Psoas muscle (tissue), 8 donors: Measurements from ENCODE around the gene VPS45. TPM values are rescaled to one million over a fixed set of nuclear protein-coding genes. Genes with fewer than 3 reads are reported as not detected.

ENCODE experiments used
- ATAC-seq, 4 donors: fragments of 200-7000 bp; cut with Tn5 transposase; one replicate each; pipeline ENCODE4 v1.9.1; 2020; ENCODE audit warnings: moderate library complexity in 3 of 4, mild to moderate bottlenecking in 2 of 4
- DNase-seq, 2 donors: peaks; one replicate each; pipeline ENCODE4 v3.0.0-alpha.2; 2020
- H3K27ac ChIP-seq: fragments of 200-600 bp; one replicate; pipeline ENCODE4 v1.8.0; 2022
- H3K27me3 ChIP-seq, 3 donors: fragments of 200-600 bp in 1 of 3; one replicate each; pipeline versions ENCODE4 v1.6.1 to v1.8.0; 2013 to 2022; ENCODE audit warnings: low read length in 2 of 3, mild to moderate bottlenecking in 2 of 3, moderate library complexity in 1 of 3; ENCODE audit not compliant: insufficient read depth in 3 of 3
- H3K36me3 ChIP-seq, 2 donors: fragments of 200-600 bp in 1 of 2; one replicate each; pipeline versions ENCODE4 v1.6.1 to v1.8.0; 2013 to 2022; ENCODE audit warnings: low read depth in 1 of 2, mild to moderate bottlenecking in 1 of 2, moderate library complexity in 1 of 2; ENCODE audit not compliant: insufficient read depth in 1 of 2
- H3K4me1 ChIP-seq: fragments of 200-600 bp; one replicate; pipeline ENCODE4 v1.8.0; 2022
- H3K4me3 ChIP-seq: fragments of 200-600 bp; one replicate; pipeline ENCODE4 v1.8.0; 2022; ENCODE audit warnings: mild to moderate bottlenecking
- H3K9me3 ChIP-seq: fragments of 200-600 bp; one replicate; pipeline ENCODE4 v1.8.0; 2022
- WGBS, 3 donors: extraction: QIAGEN DNeasy Blood & Tissue Kit; methylation state at CpG; one replicate each; pipeline versions ENCODE4 v1.1.6 to v1.1.7; 2013; 5-methylcytosine and 5-hydroxymethylcytosine counted together
- intact Hi-C, 2 donors: fragments of 100-400 bp; cut with DNase I; formaldehyde crosslinking; loops; one replicate each; pipeline versions ENCODE4 v1.11.0 to v1.14.2; 2022
- polyA plus RNA-seq, 3 donors: library from polyadenylated mRNA; stranded (reverse); fragments of 200-250 nt; gene quantifications; one replicate each; pipeline ENCODE4 v1.2.3, GENCODE V29; 2013
- total RNA-seq, 4 donors: library from RNA; stranded (reverse); fragmentation: NEBNext Ultra II Directional in 2 of 4; extraction: Animal tissue kit (Norgen Biotek cat#: 25700) in 2 of 4; gene quantifications; one replicate each; pipeline versions ENCODE4 v1.2.1 to v1.2.4, GENCODE V29; 2021 to 2023
- TF ChIP-seq, protein P1 (sequence below): fragments of 200-600 bp; IDR thresholded peaks from one replicate; pipeline ENCODE4 v1.8.0; 2022; ENCODE audit warnings: antibody characterized with exemption
- donor health status: healthy with polysubstance abuse.
- donor health status: DM: no; HTN: no; CAD: no; lungs with moderate emphysema.
- donor health status: Bipolar disorder and iron deficiency.
- donor health status: healthy.
- donor health status: DM: yes; HTN: yes; CAD: no.
- donor health status: DM: no; HTN: no; CAD: no.
- donor health status: DM: no; HTN: no; CAD: no.
- donor health status: DM: yes; HTN: yes; CAD: no.

Gene VPS45
- total and polyA plus RNA-seq, 7 donors, result 13.0 to 36.0 (median 19.1) TPM

DNA sequence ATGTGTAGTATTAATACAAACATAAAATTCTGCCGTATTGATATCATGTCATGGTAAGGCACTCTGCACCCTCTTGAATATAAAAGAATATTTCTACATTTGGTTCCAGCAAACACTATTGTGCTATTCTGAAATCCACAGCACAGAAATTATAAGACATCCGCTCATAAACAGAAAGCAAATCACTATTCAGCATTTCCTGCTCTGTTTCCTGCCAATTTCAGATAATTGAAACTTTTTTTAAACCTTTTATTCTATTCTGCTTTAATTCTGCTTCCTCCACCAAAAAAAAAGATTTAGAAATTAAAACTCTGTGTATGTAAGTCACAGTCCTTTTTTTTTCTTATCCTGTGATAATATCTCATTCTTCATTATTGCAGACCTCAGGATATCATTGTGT lies 42.5 kb downstream of the VPS45 start:
- Histone ChIP-seq H3K9me3 (peaks cover 10% of the 10 kb centered on the region), H3K4me3 (no peak overlapping the region), H3K27me3 (no peaks in the 10 kb centered on the region), H3K27ac (no peak overlapping the region), H3K36me3 (peaks cover 0 to 34% of the 10 kb centered on the region in 2 donors), H3K4me1 (no peaks in the 10 kb centered on the region)
- DNase-seq, result no peak
- TF ChIP-seq, protein P1, sequence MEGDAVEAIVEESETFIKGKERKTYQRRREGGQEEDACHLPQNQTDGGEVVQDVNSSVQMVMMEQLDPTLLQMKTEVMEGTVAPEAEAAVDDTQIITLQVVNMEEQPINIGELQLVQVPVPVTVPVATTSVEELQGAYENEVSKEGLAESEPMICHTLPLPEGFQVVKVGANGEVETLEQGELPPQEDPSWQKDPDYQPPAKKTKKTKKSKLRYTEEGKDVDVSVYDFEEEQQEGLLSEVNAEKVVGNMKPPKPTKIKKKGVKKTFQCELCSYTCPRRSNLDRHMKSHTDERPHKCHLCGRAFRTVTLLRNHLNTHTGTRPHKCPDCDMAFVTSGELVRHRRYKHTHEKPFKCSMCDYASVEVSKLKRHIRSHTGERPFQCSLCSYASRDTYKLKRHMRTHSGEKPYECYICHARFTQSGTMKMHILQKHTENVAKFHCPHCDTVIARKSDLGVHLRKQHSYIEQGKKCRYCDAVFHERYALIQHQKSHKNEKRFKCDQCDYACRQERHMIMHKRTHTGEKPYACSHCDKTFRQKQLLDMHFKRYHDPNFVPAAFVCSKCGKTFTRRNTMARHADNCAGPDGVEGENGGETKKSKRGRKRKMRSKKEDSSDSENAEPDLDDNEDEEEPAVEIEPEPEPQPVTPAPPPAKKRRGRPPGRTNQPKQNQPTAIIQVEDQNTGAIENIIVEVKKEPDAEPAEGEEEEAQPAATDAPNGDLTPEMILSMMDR, result no peak
- 73 to 83% (median 79%) methylated on average over 2 of the region's 2 CpGs for WGBS, 3 donors
- ATAC-seq, result no peak
- intact Hi-C loops, result no loop called here

DNA sequence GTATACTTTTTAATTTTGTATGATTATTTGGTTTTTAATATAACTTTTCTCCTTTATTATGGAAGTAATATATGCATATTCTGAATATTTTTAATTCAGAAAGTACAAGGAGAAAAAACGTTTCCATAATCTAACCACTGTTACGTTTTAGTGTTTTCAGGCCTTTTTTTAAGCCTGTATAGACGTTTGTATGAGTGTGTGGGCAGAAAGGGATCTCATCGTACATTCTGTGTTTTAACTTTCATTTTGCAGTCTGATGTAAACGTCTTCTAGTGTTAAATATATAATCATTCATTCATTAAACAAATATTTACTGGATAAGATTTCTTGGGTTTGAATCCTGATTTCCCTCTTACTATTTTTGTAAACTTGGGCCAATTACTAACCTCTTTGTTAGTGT lies 44.1 kb downstream of the VPS45 start:
- Histone ChIP-seq H3K27ac (no peak overlapping the region), H3K4me1 (no peaks in the 10 kb centered on the region), H3K9me3 (peaks cover 8% of the 10 kb centered on the region), H3K4me3 (no peak overlapping the region), H3K27me3 (no peaks in the 10 kb centered on the region), H3K36me3 (peaks cover 0 to 34% of the 10 kb centered on the region in 2 donors)
- intact Hi-C loops, result no loop called here
- ATAC-seq (no peak), DNase-seq (no peak)
- WGBS, 3 donors, result 76 to 84% (median 81%) methylated on average over 5 of the region's 5 CpGs
- TF ChIP-seq, protein P1, result no peak

DNA sequence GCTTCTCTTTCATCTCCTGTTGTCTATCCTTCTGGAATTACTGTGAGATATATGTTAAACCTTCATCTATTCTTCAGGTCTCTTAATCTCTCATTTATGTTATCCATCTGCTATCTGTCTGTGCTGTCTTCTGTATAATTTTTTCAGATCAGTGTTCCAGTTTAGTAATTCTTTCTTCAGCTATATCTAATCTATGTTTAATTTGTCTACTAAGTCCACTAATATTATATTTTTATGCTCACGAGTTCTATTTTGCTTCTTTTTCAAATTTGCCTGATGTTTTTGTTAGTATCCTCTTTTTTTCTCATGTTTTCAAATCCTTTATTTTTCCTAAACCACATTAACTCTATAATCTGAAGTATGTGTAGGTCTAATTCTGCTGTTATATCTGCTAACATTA lies 47.5 kb downstream of the VPS45 start:
- ATAC-seq (no peak), DNase-seq (no peak)
- Histone ChIP-seq H3K27me3 (no peaks in the 10 kb centered on the region), H3K4me3 (no peak overlapping the region), H3K36me3 (peaks cover 0 to 34% of the 10 kb centered on the region in 2 donors), H3K4me1 (no peaks in the 10 kb centered on the region), H3K27ac (no peak overlapping the region), H3K9me3 (peaks cover 8% of the 10 kb centered on the region)
- TF ChIP-seq, protein P1, result no peak
- WGBS, 3 donors, result 98 to 100% (median 100%) methylated on average over 1 of the region's 1 CpG
- intact Hi-C loops, result no loop called here

DNA sequence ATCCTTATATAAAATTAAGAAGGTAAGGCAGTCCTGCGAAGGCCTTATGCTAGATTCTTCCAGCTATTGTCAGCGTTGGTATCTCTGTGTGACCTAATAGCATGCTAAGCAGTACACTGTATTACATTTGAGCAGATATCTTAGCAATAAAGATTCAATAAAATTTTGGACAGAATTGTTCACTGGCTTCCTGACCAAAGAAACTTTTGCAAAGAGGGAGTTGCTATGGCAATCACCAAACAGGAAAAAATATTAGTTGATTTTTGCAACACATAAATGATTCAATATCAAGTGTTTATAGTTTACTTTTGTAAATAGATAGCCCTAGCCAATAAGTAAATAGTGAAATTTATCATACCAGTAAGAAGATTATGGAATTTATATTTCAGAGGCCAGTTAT lies 51.1 kb downstream of the VPS45 start:
- 74 to 80% (median 79%) methylated on average over 2 of the region's 2 CpGs for WGBS, 3 donors
- H3K4me3 ChIP-seq, result no peak overlapping the region
- TF ChIP-seq, protein P1, result no peak
- H3K36me3 ChIP-seq, result peaks cover 0 to 21% of the 10 kb centered on the region in 2 donors
- ATAC-seq (no peak), DNase-seq (no peak)
- intact Hi-C loops, result no loop called here
- H3K27ac ChIP-seq, result no peak overlapping the region
- H3K9me3 ChIP-seq, result peaks cover 8% of the 10 kb centered on the region
- no peaks in the 10 kb centered on the region for H3K27me3 ChIP-seq
- H3K4me1 ChIP-seq, result no peaks in the 10 kb centered on the region

DNA sequence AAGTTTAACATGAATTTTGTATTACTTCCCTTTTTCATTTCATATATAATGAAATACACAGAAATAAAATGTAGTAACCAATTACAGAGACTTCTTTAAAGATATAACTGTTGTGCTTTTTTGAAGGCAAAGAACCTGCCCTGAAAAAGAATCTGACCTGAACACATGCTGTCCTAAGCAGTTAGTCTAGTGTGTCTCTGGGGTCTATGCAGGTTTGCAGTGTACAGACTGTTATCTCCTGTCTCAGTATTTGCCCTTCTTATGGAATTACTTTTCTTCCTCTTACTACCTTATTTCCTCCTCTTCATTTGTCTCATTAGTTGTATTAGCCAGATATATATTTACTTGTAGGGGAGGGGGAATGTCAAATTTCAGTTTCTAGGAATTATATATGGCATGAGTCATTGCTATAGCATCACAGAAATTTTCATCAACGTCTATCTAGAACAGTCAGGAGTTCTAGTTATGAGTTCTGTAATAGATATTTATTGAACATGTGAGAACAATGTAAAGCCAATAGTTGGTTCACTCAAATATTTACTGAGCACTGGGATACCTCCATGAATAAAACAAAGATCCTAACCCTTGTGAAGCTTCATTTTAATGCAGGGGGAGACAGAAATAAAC lies 53.8 kb downstream of the VPS45 start:
- 39 to 54% (median 40%) methylated on average over 1 of the region's 1 CpG for WGBS, 3 donors

More for the DNA sequence above, 53.8 kb downstream of the VPS45 start:
- ATAC-seq, result no peak
- Histone ChIP-seq H3K36me3 (peaks cover 0 to 15% of the 10 kb centered on the region in 2 donors), H3K27ac (no peak overlapping the region), H3K9me3 (no peaks in the 10 kb centered on the region), H3K27me3 (no peaks in the 10 kb centered on the region), H3K4me1 (no peaks in the 10 kb centered on the region), H3K4me3 (no peak overlapping the region)
- intact Hi-C loops, result no loop called here
- no peak for DNase-seq
- TF ChIP-seq, protein P1, result no peak
